B cell (primary cell): ENCODE measurements around the gene ASB9. TPM values are rescaled to one million over a fixed set of nuclear protein-coding genes. Genes with fewer than 3 reads are reported as not detected.
A peak's percentile ranks its signal among the peaks of the same experiment; 100 is the strongest.

Experiments
- ATAC-seq: fragments of 200-7000 bp; cut with Tn5 transposase; one replicate; pipeline ENCODE4 v1.10.0; 2021; ENCODE audit warnings: low read depth, mild to moderate bottlenecking, moderate number of reproducible peaks, moderate library complexity
- CTCF ChIA-PET: fragments of 350-600 bp; sonication (Branson Sonifier 250); formaldehyde crosslinking; loops from one replicate; lab custom pipeline; 2021; ENCODE audit warnings: antibody characterized with exemption, inconsistent platforms; lab: Charles Lee
- POLR2A ChIA-PET: fragments of 350-600 bp; sonication (Branson Sonifier 250); formaldehyde crosslinking; loops from one replicate; lab custom pipeline; 2021; ENCODE audit warnings: antibody characterized with exemption; lab: Charles Lee
- DNase-seq: peaks from one replicate; pipeline ENCODE4 v3.0.0; 2013
- H2AFZ ChIP-seq: 2 replicates; pipeline ENCODE4 v1.6.1; 2012; ENCODE audit warnings: mild to moderate bottlenecking, low read depth, low read length; ENCODE audit not compliant: insufficient read depth, poor library complexity, severe bottlenecking
- H3K27ac ChIP-seq, 2 donors: 1 replicate in 1 of 2; 2 replicates in 1 of 2; pipeline ENCODE4 v1.5.1; 2012 to 2013; ENCODE audit warnings: low read length in 2 of 2, mild to moderate bottlenecking in 2 of 2, moderate library complexity in 1 of 2
- H3K27me3 ChIP-seq, 4 experiments: fragments of 200-600 bp in 1 of 4; sonication (generic) in 1 of 4; replicated peaks in 1 of 4; 1 replicate in 2 of 4; 2 replicates in 2 of 4; pipeline versions ENCODE4 v1.6.1 to v1.7.0; 2013 to 2016; ENCODE audit warnings: low read length in 3 of 4, mild to moderate bottlenecking in 2 of 4, mixed read lengths in 1 of 4, moderate library complexity in 1 of 4; ENCODE audit not compliant: insufficient read depth in 4 of 4, control insufficient read depth in 3 of 4; ENCODE audit errors: control extremely low read depth in 1 of 4
- H3K36me3 ChIP-seq, 2 experiments: replicated peaks in 1 of 2; 1 replicate in 1 of 2; 2 replicates in 1 of 2; pipeline versions ENCODE4 v1.6.1 to v1.7.1; 2013; ENCODE audit warnings: low read length in 1 of 2; ENCODE audit not compliant: insufficient read depth in 2 of 2, control insufficient read depth in 1 of 2; ENCODE audit errors: control extremely low read depth in 1 of 2, extremely low read depth in 1 of 2
- H3K4me1 ChIP-seq, 2 donors: fragments of 200-600 bp in 1 of 2; sonication (generic) in 1 of 2; 1 replicate in 1 of 2; 2 replicates in 1 of 2; pipeline versions ENCODE4 v1.5.1 to v1.6.1; 2013 to 2017; ENCODE audit warnings: low read length in 2 of 2; ENCODE audit not compliant: control insufficient read depth in 2 of 2, insufficient read depth in 2 of 2
- H3K4me2 ChIP-seq: replicated peaks from 2 replicates; pipeline ENCODE3; 2012; ENCODE audit warnings: mild to moderate bottlenecking, low read depth, low read length; ENCODE audit not compliant: poor library complexity, severe bottlenecking
- H3K4me3 ChIP-seq, 5 experiments: fragments of 200-600 bp in 1 of 5; sonication (generic) in 1 of 5; 1 replicate in 3 of 5; 2 replicates in 2 of 5; pipeline versions ENCODE4 v1.5.1 to v1.7.0; 2011 to 2016; ENCODE audit warnings: low read length in 4 of 5, mild to moderate bottlenecking in 4 of 5, low read depth in 2 of 5, control low read depth in 1 of 5, moderate library complexity in 1 of 5; ENCODE audit not compliant: insufficient read depth in 1 of 5; ENCODE audit errors: control extremely low read depth in 1 of 5, extremely low read depth in 1 of 5
- H3K79me2 ChIP-seq: fragments of 200-600 bp; sonication (generic); one replicate; pipeline ENCODE4 v1.6.0; 2016; ENCODE audit warnings: low read length; ENCODE audit not compliant: control insufficient read depth, insufficient read depth
- H3K9ac ChIP-seq: fragments of 200-600 bp; sonication (generic); 2 replicates; pipeline ENCODE4 v1.6.1; 2017; ENCODE audit warnings: mild to moderate bottlenecking, low read length, moderate library complexity
- H3K9me3 ChIP-seq, 3 donors: one replicate each; pipeline versions ENCODE4 v1.6.1 to v1.7.1; 2013; ENCODE audit warnings: low read length in 2 of 3; ENCODE audit not compliant: control insufficient read depth in 2 of 3, insufficient read depth in 1 of 3; ENCODE audit errors: control extremely low read depth in 1 of 3
- H4K20me1 ChIP-seq: 2 replicates; pipeline ENCODE4 v1.6.0; 2012; ENCODE audit warnings: mild to moderate bottlenecking, low read length; ENCODE audit not compliant: insufficient read depth, control insufficient read depth, poor library complexity, severe bottlenecking
- H3K27ac Mint-ChIP-seq: one replicate; pipeline ENCODE4 v1.8.0; 2021; ENCODE audit warnings: mixed read lengths
- H3K27me3 Mint-ChIP-seq: one replicate; pipeline ENCODE4 v1.8.0; 2021; ENCODE audit warnings: mixed read lengths
- H3K4me1 Mint-ChIP-seq: one replicate; pipeline ENCODE4 v1.8.0; 2021; ENCODE audit warnings: mixed read lengths
- H3K4me3 Mint-ChIP-seq: one replicate; pipeline ENCODE4 v1.8.0; 2021; ENCODE audit warnings: mixed read lengths
- H3K9me3 Mint-ChIP-seq: one replicate; pipeline ENCODE4 v1.8.0; 2022; ENCODE audit warnings: mixed read lengths; ENCODE audit not compliant: insufficient read depth
- CTCF ChIP-seq: fragments of 200-600 bp; IDR thresholded peaks from one replicate; pipeline ENCODE4 v1.8.0; 2022; ENCODE audit warnings: antibody characterized with exemption, mild to moderate bottlenecking
- EZH2 ChIP-seq: IDR thresholded peaks from 2 replicates; pipeline ENCODE4 v1.6.1; 2012; ENCODE audit warnings: borderline replicate concordance, low read depth, mild to moderate bottlenecking, moderate library complexity, low read length; ENCODE audit not compliant: insufficient read depth, poor library complexity, severe bottlenecking
- WGBS: methylation state at CpG from one replicate; pipeline ENCODE4 v1.1.5; 2013; ENCODE audit warnings: missing lambda C conversion rate; ENCODE audit not compliant: insufficient coverage; 5-methylcytosine and 5-hydroxymethylcytosine counted together
- intact Hi-C: fragments of 100-400 bp; cut with micrococcal nuclease; formaldehyde crosslinking; loops from one replicate; pipeline ENCODE4 v1.10.0; 2022
- polyA plus RNA-seq: library from polyadenylated mRNA; depleted of rRNA; stranded (reverse); fragments of >200 nt; gene quantifications from 2 replicates; pipeline ENCODE4 v1.2.3, GENCODE V29; 2012
- total RNA-seq, 2 donors: library from RNA; stranded (reverse); fragments of 120-200 nt in 1 of 2; gene quantifications; 1 replicate in 1 of 2; 2 replicates in 1 of 2; pipeline versions ENCODE4 v1.2.3 to v1.2.4, GENCODE V29; 2013 to 2022

Gene ASB9
- total and polyA plus RNA-seq, 2 donors (not counting 1 experiment from before 2014, with no cell fraction given): not detected

GRCh38 chrX:15301924-15302323 is 32.0 kb upstream of the ASB9 start:
- CTCF ChIA-PET: interaction anchor here (0.8 to 0.9 kb wide), 2 partner anchors 10 to 167 kb away, joined by 3 read pairs; no protein-coding TSS in a partner anchor
- H3K36me3 ChIP-seq: no peaks in the 10 kb centered on the region
- H3K4me2 ChIP-seq: no peak overlapping the region
- no peaks in the 10 kb centered on the region for H3K27me3 Mint-ChIP-seq
- H3K4me1 Mint-ChIP-seq: no peaks in the 10 kb centered on the region
- no peaks in the 10 kb centered on the region for H3K27me3 ChIP-seq
- DNase-seq (no peak), ATAC-seq (no peak)
- H3K9me3 ChIP-seq: no peaks in the 10 kb centered on the region
- H3K4me3 Mint-ChIP-seq: no peak overlapping the region
- H3K4me1 ChIP-seq: no peaks in the 10 kb centered on the region
- intact Hi-C loops: no loop called here
- H3K9me3 Mint-ChIP-seq: no peaks in the 10 kb centered on the region
- POLR2A ChIA-PET: no interaction called here
- H3K27ac Mint-ChIP-seq: no peak overlapping the region
- H3K4me3 ChIP-seq: no peak overlapping the region
- H2AFZ ChIP-seq: no peak overlapping the region
- H3K27ac ChIP-seq: no peak overlapping the region
- no peaks in the 10 kb centered on the region for H4K20me1 ChIP-seq
- TF ChIP-seq CTCF (no peak), EZH2 (no peak)
- 24% methylated on average over 3 of the region's 4 CpGs for WGBS
- H3K9ac ChIP-seq: no peak overlapping the region
- H3K79me2 ChIP-seq: no peaks in the 10 kb centered on the region

- WGBS: no CpG with 5 or more reads among the region's 4 CpGs
- DNase-seq (peak; percentile 5), ATAC-seq (no peak)
- Mint-ChIP-seq H3K4me1 (no peaks in the 10 kb centered on the region), H3K27me3 (no peaks in the 10 kb centered on the region), H3K27ac (no peak overlapping the region), H3K9me3 (no peaks in the 10 kb centered on the region), H3K4me3 (no peak overlapping the region)
- no peaks in the 10 kb centered on the region for H3K4me1 ChIP-seq
- H4K20me1 ChIP-seq: no peaks in the 10 kb centered on the region
- H3K27me3 ChIP-seq: no peaks in the 10 kb centered on the region
- H2AFZ ChIP-seq: no peak overlapping the region
- TF ChIP-seq EZH2 (no peak), CTCF (peak; percentile 45)
- intact Hi-C loops: loop anchor here (1.0 kb wide), 1 partner anchor 171 kb away; no protein-coding TSS in a partner anchor
- ChIA-PET POLR2A (no interaction called here), CTCF (interaction anchor here (0.8 to 1.4 kb wide), 4 partner anchors 12 to 170 kb away, joined by 3 to 16 read pairs (median 4); no protein-coding TSS in a partner anchor)
- H3K9me3 ChIP-seq: no peaks in the 10 kb centered on the region
- H3K27ac ChIP-seq: no peak overlapping the region
- no peak overlapping the region for H3K4me3 ChIP-seq
- no peak overlapping the region for H3K4me2 ChIP-seq
- H3K79me2 ChIP-seq: no peaks in the 10 kb centered on the region
- H3K36me3 ChIP-seq: no peaks in the 10 kb centered on the region
- no peak overlapping the region for H3K9ac ChIP-seq
Measured at GRCh38 chrX:15299941-15300851, 30.3 kb upstream of the ASB9 start.
